Prostate gland (tissue), 2 donors: ENCODE results near the gene LRCH1. TPM values are rescaled to one million over a fixed set of nuclear protein-coding genes. Genes with fewer than 3 reads are reported as not detected.

Experiments
- DNase-seq: peaks from one replicate; pipeline ENCODE4 v3.0.0-alpha.2; 2019; ENCODE audit warnings: low spot score
- H3K27ac ChIP-seq, 2 donors: fragments of 200-600 bp; sonication (generic); 2 replicates each; pipeline ENCODE4 v1.5.1; 2017 to 2019
- H3K27me3 ChIP-seq: fragments of 200-600 bp; sonication (generic); replicated peaks from 2 replicates; pipeline ENCODE4 v1.5.1; 2019; ENCODE audit not compliant: insufficient read depth
- H3K36me3 ChIP-seq, 2 donors: fragments of 200-600 bp; sonication (generic); 1 replicate in 1 of 2; 2 replicates in 1 of 2; pipeline versions ENCODE4 v1.5.1 to v1.8.1; 2017 to 2019
- H3K4me1 ChIP-seq: fragments of 200-600 bp; sonication (generic); replicated peaks from 2 replicates; pipeline ENCODE4 v1.5.1; 2019
- H3K4me3 ChIP-seq, 2 donors: fragments of 200-600 bp; sonication (generic); 2 replicates each; pipeline ENCODE4 v1.5.1; 2017 to 2019
- H3K9me3 ChIP-seq: fragments of 200-600 bp; sonication (generic); 2 replicates; pipeline ENCODE4 v1.5.1; 2017
- CTCF ChIP-seq, 4 experiments: fragments of 200-600 bp in 2 of 4; fragments of 450-650 bp in 2 of 4; sonication (generic) in 2 of 4; IDR thresholded peaks; 1 replicate in 3 of 4; 2 replicates in 1 of 4; pipeline ENCODE4 v1.5.1; 2016 to 2019; ENCODE audit warnings: antibody characterized with exemption in 4 of 4, mild to moderate bottlenecking in 2 of 4, moderate library complexity in 2 of 4
- POLR2A ChIP-seq: fragments of 450-650 bp; IDR thresholded peaks from one replicate; pipeline ENCODE4 v1.6.1; 2016; ENCODE audit warnings: antibody characterized with exemption, mild to moderate bottlenecking
- POLR2AphosphoS5 ChIP-seq: sonication (generic); formaldehyde crosslinking; IDR thresholded peaks from one replicate; pipeline ENCODE4 v1.6.1; 2017; ENCODE audit warnings: antibody characterized with exemption
- WGBS: methylation state at CpG from one replicate; pipeline ENCODE4 v1.1.5; 2018; 5-methylcytosine and 5-hydroxymethylcytosine counted together
- intact Hi-C: fragments of 100-400 bp; cut with DNase I; formaldehyde crosslinking; loops from one replicate; pipeline ENCODE4 v1.14.2; 2022
- total RNA-seq, 2 donors: library from RNA; depleted of rRNA; stranded (reverse); fragments of >200 nt; gene quantifications; one replicate each; pipeline ENCODE4 v1.1.0, GENCODE V29; 2016

LRCH1 gene
- total RNA-seq, 2 donors from 2014 or later, result 14.8 to 17.2 TPM

GRCh38 chr13:46562152-46562551 lies 9.2 kb downstream of the LRCH1 start:
- DNase-seq, result no peak
- no peaks in the 10 kb centered on the region for H3K4me1 ChIP-seq
- H3K36me3 ChIP-seq, result no peaks in the 10 kb centered on the region
- no peak overlapping the region for H3K4me3 ChIP-seq
- intact Hi-C loops, result no loop called here
- WGBS, result 97% methylated on average over 2 of the region's 2 CpGs
- no peak for TF ChIP-seq CTCF (IDR thresholded peaks at IDR 0.05)
- no peak for TF ChIP-seq POLR2A
- no peak for TF ChIP-seq POLR2AphosphoS5
- no peak overlapping the region for H3K27ac ChIP-seq
- H3K27me3 ChIP-seq, result no peaks in the 10 kb centered on the region
- H3K9me3 ChIP-seq, result no peaks in the 10 kb centered on the region

GRCh38 chr13:46562581-46562980 lies 9.6 kb downstream of the LRCH1 start:
- WGBS, result 89% methylated on average over 5 of the region's 5 CpGs
- no peak for DNase-seq
- TF ChIP-seq POLR2A (no peak), CTCF (IDR thresholded peaks at IDR 0.05) (no peak), POLR2AphosphoS5 (no peak)
- Histone ChIP-seq H3K27ac (no peak overlapping the region), H3K4me1 (no peaks in the 10 kb centered on the region), H3K4me3 (no peak overlapping the region), H3K9me3 (no peaks in the 10 kb centered on the region), H3K36me3 (no peaks in the 10 kb centered on the region), H3K27me3 (no peaks in the 10 kb centered on the region)
- intact Hi-C loops, result no loop called here

DNA sequence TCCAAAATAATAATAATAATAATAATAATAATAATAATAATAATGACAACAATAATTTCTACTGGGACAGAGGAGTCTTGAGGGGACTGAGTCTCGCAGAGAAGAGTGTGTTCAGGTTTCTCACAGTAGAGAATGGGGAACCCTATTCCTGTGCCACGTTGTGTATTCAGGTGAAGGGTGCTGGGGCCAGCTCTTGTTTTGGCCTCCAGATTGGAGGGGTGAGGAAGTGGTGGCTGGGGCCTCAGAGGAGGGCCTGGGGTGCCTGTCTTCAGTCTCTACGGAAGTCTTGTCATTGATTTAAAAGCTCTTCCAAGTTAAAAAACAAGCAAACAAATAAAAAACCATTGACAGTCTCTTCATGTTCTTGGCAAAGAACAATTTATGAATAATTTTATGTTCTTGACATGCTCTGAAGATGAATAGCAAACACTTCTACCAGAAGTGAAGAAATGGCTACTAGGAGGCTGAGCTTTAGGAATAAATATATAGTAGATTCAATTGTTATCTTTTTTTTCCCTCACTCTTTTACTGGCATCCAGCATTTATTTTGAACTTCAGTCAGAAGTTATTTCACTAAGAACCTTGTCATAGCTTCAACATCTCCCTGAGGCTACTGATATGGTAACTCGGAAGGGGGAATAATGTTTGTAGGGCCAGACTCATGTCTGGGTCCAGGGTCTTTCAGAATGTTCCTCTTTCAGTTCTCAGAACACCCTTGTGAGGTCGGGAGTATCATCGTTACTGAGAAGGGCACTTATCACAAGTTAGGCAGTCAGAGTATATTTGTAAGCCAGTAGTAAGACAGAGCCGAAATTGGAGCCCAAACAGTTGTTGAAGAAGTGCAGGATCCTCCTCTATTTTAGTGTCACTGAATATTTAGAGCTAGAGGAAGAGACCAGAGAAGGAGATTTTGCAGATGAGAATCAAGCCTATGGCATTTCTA lies 13.1 kb downstream of the LRCH1 start:
- no peak for DNase-seq
- WGBS, result 50% methylated on average over 7 of the region's 7 CpGs
- intact Hi-C loops, result no loop called here
- no peak overlapping the region for H3K27ac ChIP-seq
- H3K36me3 ChIP-seq, result no peaks in the 10 kb centered on the region
- H3K9me3 ChIP-seq, result no peaks in the 10 kb centered on the region
- no peaks in the 10 kb centered on the region for H3K4me1 ChIP-seq
- H3K27me3 ChIP-seq, result no peaks in the 10 kb centered on the region
- TF ChIP-seq POLR2AphosphoS5, result no peak
- no peak for TF ChIP-seq POLR2A
- no peak for TF ChIP-seq CTCF (IDR thresholded peaks at IDR 0.05)
- H3K4me3 ChIP-seq, result no peak overlapping the region

DNA sequence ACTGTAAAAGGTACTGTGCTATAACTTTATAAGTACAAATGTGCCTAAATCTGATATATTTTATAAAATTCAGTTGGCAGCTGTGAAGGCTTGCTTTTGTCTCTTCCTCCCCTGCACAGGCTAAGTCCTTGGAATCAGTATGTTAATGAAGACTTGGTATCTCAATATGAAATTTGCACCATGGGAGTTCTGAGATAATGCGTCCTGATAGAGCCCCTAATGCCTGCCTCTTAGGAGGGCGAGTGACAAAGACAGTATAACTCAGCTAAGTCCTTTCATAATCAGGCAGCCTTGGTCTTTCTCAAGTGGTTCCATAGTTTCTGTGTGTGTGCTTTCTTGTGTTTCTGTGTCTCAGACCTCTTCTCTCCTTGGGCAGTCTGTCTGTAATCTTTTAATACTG lies 14.7 kb downstream of the LRCH1 start:
- 70% methylated on average over 2 of the region's 2 CpGs for WGBS
- Histone ChIP-seq H3K27me3 (no peaks in the 10 kb centered on the region), H3K9me3 (no peaks in the 10 kb centered on the region), H3K27ac (no peak overlapping the region), H3K4me1 (peaks cover 5% of the 10 kb centered on the region), H3K36me3 (no peaks in the 10 kb centered on the region), H3K4me3 (no peak overlapping the region)
- intact Hi-C loops, result no loop called here
- no peak for DNase-seq
- TF ChIP-seq POLR2A, result no peak

GRCh38 chr13:46569456-46569855 lies 16.5 kb downstream of the LRCH1 start:
- H3K27me3 ChIP-seq, result no peaks in the 10 kb centered on the region
- H3K9me3 ChIP-seq, result no peaks in the 10 kb centered on the region
- WGBS, result 85% methylated on average over 7 of the region's 7 CpGs
- no peak for TF ChIP-seq POLR2A
- TF ChIP-seq POLR2AphosphoS5, result no peak
- no peak for TF ChIP-seq CTCF (IDR thresholded peaks at IDR 0.05)
- intact Hi-C loops, result no loop called here
- no peak overlapping the region for H3K4me3 ChIP-seq
- DNase-seq, result no peak
- H3K27ac ChIP-seq, result no peak overlapping the region
- no peaks in the 10 kb centered on the region for H3K36me3 ChIP-seq
- peaks cover 5% of the 10 kb centered on the region for H3K4me1 ChIP-seq
